Osteoblast (primary cell): ENCODE results near the gene HABP2. TPM values are rescaled to one million over a fixed set of nuclear protein-coding genes. Genes with fewer than 3 reads are reported as not detected.

ENCODE experiments used
- DNase-seq: peaks from one replicate; pipeline ENCODE4 v3.0.0; 2011; ENCODE audit warnings: low spot score, mixed read lengths; ENCODE audit not compliant: insufficient read length; ENCODE audit errors: missing footprints
- H2AFZ ChIP-seq: 2 replicates; pipeline ENCODE4 v1.6.0; 2011; ENCODE audit warnings: mild to moderate bottlenecking, low read length
- H3K27ac ChIP-seq: 2 replicates; pipeline ENCODE4 v1.5.1; 2011; ENCODE audit warnings: mild to moderate bottlenecking, low read depth, low read length, moderate library complexity
- H3K27me3 ChIP-seq: 2 replicates; pipeline ENCODE4 v1.6.0; 2012; ENCODE audit warnings: mild to moderate bottlenecking, control low read depth, inconsistent platforms, low read length, moderate library complexity; ENCODE audit not compliant: insufficient read depth
- H3K36me3 ChIP-seq: 2 replicates; pipeline ENCODE4 v1.5.1; 2011; ENCODE audit warnings: mild to moderate bottlenecking, low read length, control low read depth, moderate library complexity; ENCODE audit not compliant: insufficient read depth
- H3K4me1 ChIP-seq: 2 replicates; pipeline ENCODE4 v1.5.1; 2011; ENCODE audit warnings: mild to moderate bottlenecking, low read length, control low read depth, moderate library complexity; ENCODE audit not compliant: insufficient read depth
- H3K4me2 ChIP-seq: 2 replicates; pipeline ENCODE4 v1.6.0; 2011; ENCODE audit warnings: mild to moderate bottlenecking, low read length; ENCODE audit not compliant: insufficient read depth
- H3K4me3 ChIP-seq: fragments of 200-600 bp; sonication (generic); 3 replicates; pipeline ENCODE4 v1.5.1; 2012; ENCODE audit warnings: mild to moderate bottlenecking, low read length, inconsistent platforms; ENCODE audit not compliant: insufficient read depth
- H3K79me2 ChIP-seq: 2 replicates; pipeline ENCODE4 v1.6.0; 2012; ENCODE audit warnings: mild to moderate bottlenecking, low read length, control low read depth, inconsistent platforms; ENCODE audit not compliant: insufficient read depth
- H3K9me3 ChIP-seq: 2 replicates; pipeline ENCODE4 v1.5.1; 2011; ENCODE audit warnings: low read depth, low read length, control low read depth
- H4K20me1 ChIP-seq: 2 replicates; pipeline ENCODE4 v1.6.0; 2012; ENCODE audit warnings: mild to moderate bottlenecking, low read length, control low read depth; ENCODE audit not compliant: insufficient read depth
- CTCF ChIP-seq: IDR thresholded peaks from 2 replicates; pipeline ENCODE4 v1.5.1; 2011; ENCODE audit warnings: mild to moderate bottlenecking, low read depth, low read length, moderate library complexity; ENCODE audit errors: extremely low read depth
- total RNA-seq: library from RNA; depleted of rRNA; stranded (reverse); fragments of >200 nt; gene quantifications from 2 replicates; pipeline ENCODE4 v1.2.3, GENCODE V29; 2012

Gene HABP2
- total RNA-seq, 1 donor: not detected

- Histone ChIP-seq H3K36me3 (no peaks in the 10 kb centered on the region), H3K4me3 (no peak overlapping the region), H3K4me1 (no peaks in the 10 kb centered on the region), H3K4me2 (no peak overlapping the region), H3K27ac (no peak overlapping the region), H3K9me3 (no peaks in the 10 kb centered on the region), H3K27me3 (no peaks in the 10 kb centered on the region), H3K79me2 (no peaks in the 10 kb centered on the region), H4K20me1 (no peaks in the 10 kb centered on the region), H2AFZ (no peak overlapping the region)
- no peak for DNase-seq
- TF ChIP-seq CTCF: no peak
These were observed 24.0 kb downstream of the HABP2 start for GRCh38 chr10:113576852-113577251.

GRCh38 chr10:113578773-113579172 is 25.9 kb downstream of the HABP2 start:
- H3K4me2 ChIP-seq: no peak overlapping the region
- no peaks in the 10 kb centered on the region for H3K36me3 ChIP-seq
- H3K9me3 ChIP-seq: no peaks in the 10 kb centered on the region
- no peaks in the 10 kb centered on the region for H3K4me1 ChIP-seq
- no peak overlapping the region for H3K27ac ChIP-seq
- H4K20me1 ChIP-seq: no peaks in the 10 kb centered on the region
- no peaks in the 10 kb centered on the region for H3K27me3 ChIP-seq
- no peak overlapping the region for H2AFZ ChIP-seq
- TF ChIP-seq CTCF: no peak
- no peak for DNase-seq
- no peak overlapping the region for H3K4me3 ChIP-seq
- H3K79me2 ChIP-seq: no peaks in the 10 kb centered on the region

- Histone ChIP-seq H2AFZ (no peak overlapping the region), H3K4me2 (no peak overlapping the region), H4K20me1 (no peaks in the 10 kb centered on the region), H3K27me3 (no peaks in the 10 kb centered on the region), H3K9me3 (no peaks in the 10 kb centered on the region), H3K4me3 (no peak overlapping the region), H3K27ac (no peak overlapping the region), H3K4me1 (no peaks in the 10 kb centered on the region), H3K79me2 (no peaks in the 10 kb centered on the region), H3K36me3 (no peaks in the 10 kb centered on the region)
- no peak for DNase-seq
- no peak for TF ChIP-seq CTCF
These were observed 28.2 kb downstream of the HABP2 start for GRCh38 chr10:113581092-113581491.

- Histone ChIP-seq H3K9me3 (no peaks in the 10 kb centered on the region), H3K4me2 (no peak overlapping the region), H3K79me2 (no peaks in the 10 kb centered on the region), H3K27ac (no peak overlapping the region), H4K20me1 (no peaks in the 10 kb centered on the region), H2AFZ (no peak overlapping the region), H3K4me3 (no peak overlapping the region), H3K4me1 (no peaks in the 10 kb centered on the region), H3K36me3 (no peaks in the 10 kb centered on the region), H3K27me3 (no peaks in the 10 kb centered on the region)
- no peak for DNase-seq
- TF ChIP-seq CTCF: no peak
These were observed 30.7 kb downstream of the HABP2 start for GRCh38 chr10:113583571-113583970.
